Lung (tissue), 12 donors: ENCODE results near the gene EIF1. TPM values are rescaled to one million over a fixed set of nuclear protein-coding genes. Genes with fewer than 3 reads are reported as not detected.
"Not testable (repeated sequence)": the region's sequence is repeated elsewhere in the genome, so short reads cannot be mapped to it uniquely, and the experiment has no call there.

Experiments used
- ATAC-seq: fragments of 200-7000 bp; cut with Tn5 transposase; one replicate; pipeline ENCODE4 v1.9.1; 2020; ENCODE audit warnings: moderate number of reproducible peaks; ENCODE audit not compliant: insufficient read depth, low FRiP score
- DNase-seq, 3 donors: peaks; one replicate each; pipeline ENCODE4 v3.0.0-alpha.2; 2013 to 2017
- H3K27ac ChIP-seq, 2 donors: one replicate each; pipeline ENCODE4 v1.5.1; 2013; ENCODE audit warnings: mild to moderate bottlenecking in 2 of 2, moderate library complexity in 2 of 2, control low read depth in 1 of 2, inconsistent platforms in 1 of 2, low read depth in 1 of 2, low read length in 1 of 2
- H3K27me3 ChIP-seq, 3 donors: one replicate each; pipeline ENCODE4 v1.5.1; 2013; ENCODE audit warnings: low read length in 2 of 3; ENCODE audit not compliant: control insufficient read depth in 3 of 3, insufficient read depth in 3 of 3
- H3K36me3 ChIP-seq, 4 donors: one replicate each; pipeline ENCODE4 v1.5.1; 2013; ENCODE audit warnings: low read length in 4 of 4, mild to moderate bottlenecking in 1 of 4, moderate library complexity in 1 of 4; ENCODE audit not compliant: control insufficient read depth in 4 of 4, insufficient read depth in 4 of 4
- H3K4me1 ChIP-seq, 5 donors: one replicate each; pipeline ENCODE4 v1.5.1; 2013; ENCODE audit warnings: low read length in 5 of 5, mild to moderate bottlenecking in 2 of 5, moderate library complexity in 1 of 5; ENCODE audit not compliant: control insufficient read depth in 5 of 5, insufficient read depth in 5 of 5
- H3K4me3 ChIP-seq: one replicate; pipeline ENCODE4 v1.5.1; 2013; ENCODE audit warnings: mild to moderate bottlenecking, control low read depth, moderate library complexity
- H3K9ac ChIP-seq, 2 donors: one replicate each; pipeline ENCODE4 v1.5.1; 2013; ENCODE audit warnings: low read length in 2 of 2, control low read depth in 1 of 2; ENCODE audit not compliant: insufficient read depth in 1 of 2
- H3K9me3 ChIP-seq, 4 donors: one replicate each; pipeline ENCODE4 v1.5.1; 2013; ENCODE audit warnings: low read length in 3 of 4, mild to moderate bottlenecking in 1 of 4, moderate library complexity in 1 of 4; ENCODE audit not compliant: control insufficient read depth in 4 of 4, insufficient read depth in 3 of 4
- CTCF ChIP-seq: IDR thresholded peaks from 2 replicates; pipeline ENCODE4 v1.5.1; 2012; ENCODE audit warnings: mild to moderate bottlenecking; ENCODE audit errors: control extremely low read depth, extremely low read depth
- WGBS, 2 donors: extraction: QIAGEN DNeasy Blood & Tissue Kit; methylation state at CpG; one replicate each; pipeline ENCODE4 v1.1.7; 2013; 5-methylcytosine and 5-hydroxymethylcytosine counted together
- polyA plus RNA-seq, 2 donors: library from polyadenylated mRNA; stranded (reverse); fragments of 200-250 nt; gene quantifications; one replicate each; pipeline ENCODE4 v1.2.1, GENCODE V29; 2013
- total RNA-seq, 2 donors: library from RNA; depleted of rRNA in 1 of 2; stranded (reverse); fragments of >200 nt in 1 of 2; gene quantifications; one replicate each; pipeline ENCODE4 v1.2.1, GENCODE V29; 2014 to 2021
- donor health status: control.
- donor health status: control.
- donor health status: Bipolar disorder and iron deficiency.
- donor health status: healthy.
- donor health status: DM: yes; HTN: yes; CAD: no.

EIF1 gene
- total and polyA plus RNA-seq, 4 donors = 381 to 872 (median 676) TPM

DNA sequence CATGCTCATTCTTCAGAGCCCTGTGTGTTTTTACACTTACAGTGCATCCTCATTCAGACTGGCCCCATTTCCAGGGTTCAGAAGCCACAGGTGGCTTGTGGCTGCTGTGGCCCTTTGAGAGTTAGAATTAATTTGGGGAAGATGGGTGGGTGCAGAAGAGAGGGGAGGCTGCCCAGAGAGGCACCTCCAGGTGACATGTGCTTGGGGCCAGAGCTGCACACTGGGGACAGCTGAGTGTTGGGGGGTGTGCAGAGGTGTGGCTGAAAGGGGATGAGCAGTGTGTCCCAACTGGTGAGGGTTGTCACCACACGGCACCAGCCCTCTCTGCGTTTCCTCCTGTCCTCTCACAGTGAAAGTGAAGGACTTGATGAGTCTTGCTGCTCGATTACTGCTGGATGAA lies 6.9 kb upstream of the EIF1 start:
- ATAC-seq (no peak), DNase-seq (no peak)
- H3K4me3 ChIP-seq = no peak overlapping the region
- no peak for TF ChIP-seq CTCF
- no peak overlapping the region for H3K27ac ChIP-seq
- no peaks in the 10 kb centered on the region for H3K9me3 ChIP-seq
- WGBS, 2 donors = 53 to 82% methylated on average over 3 of the region's 3 CpGs
- H3K9ac ChIP-seq = no peak overlapping the region
- H3K4me1 ChIP-seq = peaks cover 0 to 9% (median 0%) of the 10 kb centered on the region in 5 donors
- H3K27me3 ChIP-seq = no peaks in the 10 kb centered on the region
- H3K36me3 ChIP-seq = no peaks in the 10 kb centered on the region

DNA sequence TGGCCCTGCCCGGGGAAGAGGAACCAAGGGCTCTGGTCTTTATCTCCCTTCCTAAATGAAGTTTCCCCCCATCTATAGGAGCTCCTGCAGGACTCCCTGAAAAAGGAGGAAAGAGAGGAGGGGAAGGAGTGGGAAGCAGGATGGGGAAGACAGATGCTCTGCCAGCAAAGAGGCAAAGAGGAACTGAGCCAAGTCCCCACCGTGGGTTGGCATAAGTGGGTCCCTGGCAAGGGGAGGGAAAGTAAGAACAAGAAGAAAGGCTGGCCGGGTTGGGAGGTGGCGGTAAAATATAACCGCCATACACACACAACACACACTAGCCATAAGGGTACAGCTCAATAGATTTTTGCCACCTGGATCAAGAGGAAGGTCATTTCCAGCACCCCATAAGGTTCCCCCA lies 6.1 kb upstream of the EIF1 start:
- Histone ChIP-seq H3K27ac (no peak overlapping the region), H3K9ac (no peak overlapping the region), H3K27me3 (no peaks in the 10 kb centered on the region), H3K4me1 (peaks cover 0 to 3% (median under 1%) of the 10 kb centered on the region in 5 donors), H3K4me3 (no peak overlapping the region), H3K9me3 (no peaks in the 10 kb centered on the region), H3K36me3 (no peaks in the 10 kb centered on the region)
- no peak for DNase-seq
- no peak for TF ChIP-seq CTCF
- no peak for ATAC-seq
- WGBS, 2 donors = 47 to 66% methylated on average over 5 of the region's 5 CpGs

DNA sequence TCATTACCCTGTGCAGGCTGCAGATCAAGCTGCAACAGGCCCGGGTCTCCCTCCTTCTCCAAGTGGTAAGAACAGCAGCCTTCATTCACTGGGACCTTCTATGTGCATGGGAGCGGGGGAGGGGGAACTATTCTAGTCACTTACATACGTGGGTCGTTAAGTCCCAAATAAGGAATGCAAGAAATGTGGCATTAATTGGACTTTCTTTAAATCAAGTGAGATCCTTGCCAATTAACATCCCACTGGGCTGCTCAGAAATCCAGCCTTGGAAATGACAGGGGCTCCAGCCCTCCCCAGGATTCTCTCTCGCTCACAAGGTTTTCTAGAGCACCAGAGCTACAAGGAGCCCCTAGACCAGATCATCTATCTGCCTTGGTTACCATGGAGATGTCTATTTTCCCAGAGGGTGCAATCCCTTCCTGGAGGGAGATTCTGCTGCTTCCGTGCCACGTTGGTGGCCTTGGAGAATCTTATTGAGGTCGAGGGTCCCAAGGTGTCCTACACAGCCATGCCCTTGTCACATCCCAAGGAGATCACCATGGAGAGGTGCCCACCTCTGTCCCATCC lies 5.2 kb upstream of the EIF1 start:
- no peak for DNase-seq
- Histone ChIP-seq H3K9ac (no peak overlapping the region), H3K4me3 (no peak overlapping the region), H3K9me3 (no peaks in the 10 kb centered on the region), H3K27ac (no peak overlapping the region), H3K36me3 (no peaks in the 10 kb centered on the region), H3K4me1 (peaks cover 0 to 6% (median 3%) of the 10 kb centered on the region in 5 donors), H3K27me3 (no peaks in the 10 kb centered on the region)
- TF ChIP-seq CTCF = no peak
- 72 to 76% methylated on average over 8 of the region's 8 CpGs for WGBS, 2 donors
- no peak for ATAC-seq

- 71 to 81% methylated on average over 4 of the region's 4 CpGs for WGBS, 2 donors
- no peaks in the 10 kb centered on the region for H3K9me3 ChIP-seq
- DNase-seq (no peak), ATAC-seq (no peak)
- H3K9ac ChIP-seq = no peak overlapping the region
- H3K4me3 ChIP-seq = no peak overlapping the region
- no peak for TF ChIP-seq CTCF
- peaks cover 0 to 3% (median 0%) of the 10 kb centered on the region in 4 donors for H3K36me3 ChIP-seq
- H3K4me1 ChIP-seq = peaks cover 0 to 6% (median 3%) of the 10 kb centered on the region in 5 donors
- H3K27me3 ChIP-seq = no peaks in the 10 kb centered on the region
- H3K27ac ChIP-seq = no peak overlapping the region
These were observed 4.7 kb upstream of the EIF1 start for GRCh38 chr17:41684035-41684434.

- not testable (repeated sequence) for H3K9ac ChIP-seq, DNase-seq, ATAC-seq, H3K27me3 ChIP-seq, H3K4me3 ChIP-seq, H3K9me3 ChIP-seq, H3K27ac ChIP-seq
- WGBS, 2 donors = 94 to 97% methylated on average over 13 of the region's 13 CpGs
- peaks cover 0 to 17% (median 5%) of the 10 kb centered on the region in 5 donors for H3K4me1 ChIP-seq
- peaks cover 8 to 20% (median 11%) of the 10 kb centered on the region in 4 donors for H3K36me3 ChIP-seq
These were observed 2.9 kb upstream of the EIF1 start for GRCh38 chr17:41685753-41686152.
